GDM1 (cell line): ENCODE results near the gene DBF4B.

Experiments
- DNase-seq: peaks from one replicate; lab custom pipeline; 2025; lab: John Stamatoyannopoulos, UW

The DBF4B gene

GRCh38 chr17:44760474-44761308, 52.2 kb downstream of the DBF4B start:
- no peak for DNase-seq

- no peak for DNase-seq
Observed at GRCh38 chr17:44761932-44762810, 53.7 kb downstream of the DBF4B start.

- DNase-seq, result no peak
Observed at GRCh38 chr17:44763170-44763569, 54.7 kb downstream of the DBF4B start.

- DNase-seq, result no peak
Observed at GRCh38 chr17:44765965-44766364, 57.5 kb downstream of the DBF4B start.

GRCh38 chr17:44766409-44767038, 58.1 kb downstream of the DBF4B start:
- DNase-seq, result no peak

GRCh38 chr17:44767493-44767892, 59.0 kb downstream of the DBF4B start:
- DNase-seq, result no peak

GRCh38 chr17:44768505-44769142, 60.2 kb downstream of the DBF4B start:
- DNase-seq, result peak; percentile 66

DNA sequence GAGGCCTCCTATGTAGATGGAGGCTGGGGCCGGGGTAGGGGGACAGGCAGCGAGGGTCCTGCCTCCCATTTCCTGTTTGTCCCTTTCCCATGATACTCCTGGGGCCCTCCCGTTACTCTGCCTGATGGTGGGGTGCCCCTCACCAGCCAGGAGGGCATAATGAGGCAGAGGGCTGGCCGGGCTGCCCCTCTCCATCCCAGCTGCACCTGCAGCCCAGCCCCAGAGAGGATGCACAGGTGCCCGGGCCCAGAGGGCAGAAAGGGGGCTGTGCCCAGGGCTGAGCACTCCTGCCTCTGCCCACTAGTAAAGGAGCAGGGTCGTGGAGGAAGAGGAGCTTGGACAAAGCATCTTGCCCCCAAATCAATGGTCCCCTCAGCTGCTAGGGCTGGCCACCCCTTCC, 60.8 kb downstream of the DBF4B start:
- DNase-seq, result no peak

- DNase-seq, result no peak
Observed at GRCh38 chr17:44769647-44770084, 61.2 kb downstream of the DBF4B start.

- no peak for DNase-seq
Observed at GRCh38 chr17:44770166-44770925, 61.9 kb downstream of the DBF4B start.

DNA sequence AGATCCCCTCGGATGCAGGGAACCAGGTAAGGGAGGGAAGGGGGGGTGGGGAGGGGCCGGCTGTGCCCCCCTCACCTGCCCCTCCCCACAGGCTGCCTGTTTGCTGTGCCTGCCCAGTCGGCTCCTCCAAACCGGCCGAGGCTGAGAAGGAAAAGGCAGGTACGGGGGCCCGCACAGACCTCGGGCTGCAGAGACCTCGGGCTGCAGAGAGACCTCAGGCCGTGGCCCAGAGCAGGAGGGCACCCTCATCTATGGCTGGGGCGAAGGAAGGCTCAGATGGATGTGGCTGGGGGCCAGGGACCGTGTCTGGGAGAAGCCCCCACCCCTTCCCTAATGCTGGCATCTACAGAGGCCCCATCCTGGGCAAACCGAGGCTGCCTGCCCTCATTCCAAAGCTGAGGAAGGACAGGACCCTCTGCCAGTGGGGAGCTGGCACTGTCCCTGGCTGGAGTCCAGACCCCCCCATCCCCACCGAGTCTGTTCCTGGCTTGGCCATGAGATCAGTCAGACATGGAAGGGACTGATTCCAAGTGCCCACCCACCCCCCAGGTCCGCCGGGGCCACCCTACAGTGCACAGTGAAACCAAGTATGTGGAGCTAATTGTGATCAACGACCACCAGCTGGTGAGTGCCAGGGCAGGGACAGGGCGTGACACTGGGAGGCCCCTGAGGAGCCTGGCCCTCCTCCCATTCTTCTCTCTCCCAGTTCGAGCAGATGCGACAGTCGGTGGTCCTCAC, 64.0 kb downstream of the DBF4B start:
- DNase-seq, result no peak

- no peak for DNase-seq
Observed at GRCh38 chr17:44773140-44773539, 64.7 kb downstream of the DBF4B start.

- DNase-seq, result peak; percentile 70
Observed at GRCh38 chr17:44774271-44775135, 66.0 kb downstream of the DBF4B start.

- DNase-seq, result peak; percentile 97
Observed at GRCh38 chr17:44775136-44775837, 66.8 kb downstream of the DBF4B start.

GRCh38 chr17:44775838-44776621, 67.6 kb downstream of the DBF4B start:
- DNase-seq, result no peak

DNA sequence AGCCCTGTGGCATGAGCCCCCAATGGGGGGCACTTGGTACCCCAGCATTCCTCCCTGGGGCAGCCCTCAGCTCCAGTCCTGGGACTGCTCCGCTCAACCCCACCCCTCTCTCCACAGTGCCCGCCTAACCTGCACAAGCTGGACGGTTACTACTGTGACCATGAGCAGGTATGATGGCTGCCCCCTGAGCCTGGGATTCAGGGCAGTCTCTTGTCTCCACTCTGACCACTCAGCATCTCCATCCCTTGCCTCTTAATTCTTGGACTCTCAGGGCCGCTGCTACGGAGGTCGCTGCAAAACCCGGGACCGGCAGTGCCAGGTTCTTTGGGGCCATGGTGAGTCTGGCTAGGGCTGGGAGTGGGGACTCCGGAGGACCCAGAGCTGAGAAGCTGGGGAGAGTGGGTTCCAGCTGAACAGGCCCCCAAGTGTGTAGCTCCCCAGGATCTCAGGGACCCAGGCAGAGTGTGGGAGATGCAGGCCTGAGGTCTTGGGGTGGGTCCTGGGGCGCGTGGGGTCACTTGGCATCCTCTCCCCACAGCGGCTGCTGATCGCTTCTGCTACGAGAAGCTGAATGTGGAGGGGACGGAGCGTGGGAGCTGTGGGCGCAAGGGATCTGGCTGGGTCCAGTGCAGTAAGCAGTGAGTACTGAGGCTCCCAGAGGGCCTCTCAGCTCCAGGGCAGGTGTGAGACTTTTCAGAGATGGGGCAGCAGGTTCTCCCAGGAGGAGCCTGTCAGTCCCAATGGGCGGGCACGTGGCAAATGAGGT, 68.3 kb downstream of the DBF4B start:
- DNase-seq, result no peak
